Panc1 (cell line): Measurements from ENCODE around the gene TRAPPC14. TPM values are rescaled to one million over a fixed set of nuclear protein-coding genes. Genes with fewer than 3 reads are reported as not detected.

Experiments used
- ATAC-seq: fragments of 200-7000 bp; cut with Tn5 transposase; 2 replicates; pipeline ENCODE4 v1.9.1; 2020; ENCODE audit warnings: mild to moderate bottlenecking, moderate library complexity
- BruUV-seq: library from RNA; stranded (reverse); fragments of 400-500 nt; replicated peaks from 2 replicates; lab custom pipeline; 2021; lab: Mats Ljungman, UMichigan
- CTCF ChIA-PET: fragments of 300-600 bp; sonication (Branson Sonifier 250); formaldehyde crosslinking; loops from one replicate; lab custom pipeline; 2022; ENCODE audit warnings: antibody characterized with exemption; lab: Charles Lee
- POLR2A ChIA-PET: fragments of 300-600 bp; sonication (Branson Sonifier 250); formaldehyde crosslinking; loops from one replicate; lab custom pipeline; 2022; ENCODE audit warnings: antibody characterized with exemption; lab: Charles Lee
- DNase-seq: peaks from one replicate; pipeline ENCODE4 v3.0.0-alpha.2; 2010; ENCODE audit warnings: low read depth, low spot score
- H3K27ac ChIP-seq: 2 replicates; pipeline ENCODE4 v1.5.1; 2011; ENCODE audit warnings: mild to moderate bottlenecking, low read length, inconsistent platforms
- H3K27me3 ChIP-seq: fragments of 200-500 bp; sonication (Bioruptor generic); 2 replicates; pipeline ENCODE4 v1.6.0; 2014; ENCODE audit warnings: low read length, inconsistent platforms; ENCODE audit not compliant: control insufficient read depth, insufficient read depth
- H3K36me3 ChIP-seq: fragments of 200-500 bp; sonication (Bioruptor generic); 2 replicates; pipeline ENCODE4 v1.5.1; 2014; ENCODE audit warnings: inconsistent platforms, mild to moderate bottlenecking, low read length, moderate library complexity; ENCODE audit not compliant: control insufficient read depth, insufficient read depth
- H3K4me1 ChIP-seq: 2 replicates; pipeline ENCODE4 v1.5.1; 2011; ENCODE audit warnings: inconsistent platforms, mild to moderate bottlenecking, low read length, moderate library complexity; ENCODE audit not compliant: control insufficient read depth, insufficient read depth
- H3K4me3 ChIP-seq, 2 experiments: 2 replicates each; pipeline ENCODE4 v1.5.1; 2011 to 2012; ENCODE audit warnings: low read depth in 2 of 2, low read length in 2 of 2, mild to moderate bottlenecking in 2 of 2, inconsistent platforms in 1 of 2, moderate library complexity in 1 of 2
- H3K9me3 ChIP-seq: fragments of 200-500 bp; sonication (Bioruptor generic); 2 replicates; pipeline ENCODE4 v1.5.1; 2014; ENCODE audit warnings: low read depth, mild to moderate bottlenecking, inconsistent platforms, low read length, moderate library complexity; ENCODE audit not compliant: control insufficient read depth, insufficient read depth
- POLR2AphosphoS5 ChIP-seq: IDR thresholded peaks from 2 replicates; pipeline ENCODE4 v1.6.1; 2012; ENCODE audit warnings: mild to moderate bottlenecking, low read depth, low read length, moderate library complexity
- REST ChIP-seq, 2 experiments: IDR thresholded peaks; 2 replicates each; pipeline ENCODE4 v1.6.1; 2011 to 2012; ENCODE audit warnings: low read depth in 2 of 2, control low read depth in 1 of 2, low read length in 1 of 2, mild to moderate bottlenecking in 1 of 2, moderate library complexity in 1 of 2; ENCODE audit not compliant: insufficient read depth in 1 of 2
- SIN3A ChIP-seq: IDR thresholded peaks from 2 replicates; pipeline ENCODE4 v1.6.1; 2012; ENCODE audit warnings: low read depth, mild to moderate bottlenecking, low read length, moderate library complexity, borderline replicate concordance; ENCODE audit not compliant: insufficient read depth
- TCF7L2 ChIP-seq: IDR thresholded peaks from 2 replicates; pipeline ENCODE4 v1.6.1; 2011; ENCODE audit warnings: mild to moderate bottlenecking, low read depth, low read length, inconsistent platforms
- in situ Hi-C: cut with HindIII; loops from 2 replicates; pipeline ENCODE4 v1.10.0; 2016; ENCODE audit warnings: low sequenced_read_pairs, low pct_unique_long_range_greater_than_20kb
- intact Hi-C: fragments of 100-400 bp; cut with micrococcal nuclease; formaldehyde crosslinking; loops from one replicate; pipeline ENCODE4 v1.10.0; 2022; ENCODE audit not compliant: unreplicated experiment
- total RNA-seq: library from RNA; stranded (reverse); gene quantifications from one replicate; pipeline ENCODE4 v1.2.1, GENCODE V29; 2021; ENCODE audit not compliant: unreplicated experiment
- TF ChIP-seq, protein P1 (sequence below): fragments of 450-650 bp; IDR thresholded peaks from 2 replicates; pipeline ENCODE4 v1.5.1; 2017; ENCODE audit warnings: mild to moderate bottlenecking

TRAPPC14 gene
- total RNA-seq, 1 experiment from 2014 or later = 33.2 TPM

DNA sequence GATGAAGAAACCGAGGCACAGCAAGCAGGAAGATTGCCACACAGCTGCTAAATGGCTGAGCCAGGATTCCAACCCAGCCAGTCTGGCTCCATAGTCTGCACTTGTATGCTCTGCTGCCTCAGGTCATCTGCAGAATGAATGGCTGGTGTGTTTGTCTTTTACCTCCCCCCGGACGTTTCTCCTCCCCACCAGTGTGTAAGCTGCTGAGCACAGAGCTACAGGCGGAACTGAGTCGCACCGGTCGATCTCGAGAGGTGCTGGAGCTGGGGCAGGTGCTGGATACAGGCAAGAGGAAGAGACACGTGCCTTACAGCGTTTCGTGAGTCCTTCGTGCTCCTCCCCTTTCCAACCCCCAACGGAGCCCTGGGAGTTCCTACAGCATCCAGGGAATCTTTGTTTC lies 36.5 kb downstream of the TRAPPC14 start:
- no TSS peak for BruUV-seq
- in situ Hi-C loops = no loop called here
- intact Hi-C loops = no loop called here

GRCh38 chr7:100120733-100121036 lies 37.8 kb downstream of the TRAPPC14 start:
- Histone ChIP-seq H3K27ac (peak overlapping the region; percentile 88; the same call in 1 of the 2 replicates), H3K36me3 (no peaks in the 10 kb centered on the region), H3K4me1 (peaks cover 21% of the 10 kb centered on the region), H3K27me3 (no peaks in the 10 kb centered on the region), H3K4me3 (peak overlapping the region; percentile 69 to 99), H3K9me3 (no peaks in the 10 kb centered on the region)
- BruUV-seq = no TSS peak
- in situ Hi-C loops (no loop called here), intact Hi-C loops (no loop called here)
- CTCF ChIA-PET = no interaction called here
- TF ChIP-seq POLR2AphosphoS5 (no peak), SIN3A (no peak), TCF7L2 (no peak), REST (IDR thresholded peaks at IDR 0.05; ENCODE audit: insufficient read depth in 1 of 2, low read depth in 2 of 2, low read length in 1 of 2) (no peak)
- TF ChIP-seq, protein P1, sequence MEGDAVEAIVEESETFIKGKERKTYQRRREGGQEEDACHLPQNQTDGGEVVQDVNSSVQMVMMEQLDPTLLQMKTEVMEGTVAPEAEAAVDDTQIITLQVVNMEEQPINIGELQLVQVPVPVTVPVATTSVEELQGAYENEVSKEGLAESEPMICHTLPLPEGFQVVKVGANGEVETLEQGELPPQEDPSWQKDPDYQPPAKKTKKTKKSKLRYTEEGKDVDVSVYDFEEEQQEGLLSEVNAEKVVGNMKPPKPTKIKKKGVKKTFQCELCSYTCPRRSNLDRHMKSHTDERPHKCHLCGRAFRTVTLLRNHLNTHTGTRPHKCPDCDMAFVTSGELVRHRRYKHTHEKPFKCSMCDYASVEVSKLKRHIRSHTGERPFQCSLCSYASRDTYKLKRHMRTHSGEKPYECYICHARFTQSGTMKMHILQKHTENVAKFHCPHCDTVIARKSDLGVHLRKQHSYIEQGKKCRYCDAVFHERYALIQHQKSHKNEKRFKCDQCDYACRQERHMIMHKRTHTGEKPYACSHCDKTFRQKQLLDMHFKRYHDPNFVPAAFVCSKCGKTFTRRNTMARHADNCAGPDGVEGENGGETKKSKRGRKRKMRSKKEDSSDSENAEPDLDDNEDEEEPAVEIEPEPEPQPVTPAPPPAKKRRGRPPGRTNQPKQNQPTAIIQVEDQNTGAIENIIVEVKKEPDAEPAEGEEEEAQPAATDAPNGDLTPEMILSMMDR = no peak
- DNase-seq (no peak), ATAC-seq (no peak)
- POLR2A ChIA-PET = interaction anchor here (0.9 to 1.2 kb wide), 2 partner anchors 18 to 20 kb away, joined by 3 to 16 read pairs; no protein-coding TSS in a partner anchor

More for the DNA sequence above, 36.5 kb downstream of the TRAPPC14 start:
- H3K27me3 ChIP-seq = no peaks in the 10 kb centered on the region
- no peak overlapping the region; a peak in 1 of 4 replicates for H3K4me3 ChIP-seq
- no peak for DNase-seq
- H3K36me3 ChIP-seq = peaks cover 2% of the 10 kb centered on the region; the same call in 1 of the 2 replicates
- H3K9me3 ChIP-seq = no peaks in the 10 kb centered on the region
- ChIA-PET POLR2A (interaction anchor here (0.5 to 0.8 kb wide), 2 partner anchors 20 to 103 kb away, joined by 3 read pairs; no protein-coding TSS in a partner anchor), CTCF (interaction anchor here (0.6 kb wide), 1 partner anchor 9 kb away, joined by 13 read pairs; no protein-coding TSS in a partner anchor)
- ATAC-seq = no peak
- TF ChIP-seq REST (IDR thresholded peaks at IDR 0.05; ENCODE audit: insufficient read depth in 1 of 2, low read depth in 2 of 2, low read length in 1 of 2) = no peak
- no peak for TF ChIP-seq TCF7L2
- TF ChIP-seq POLR2AphosphoS5 = no peak
- TF ChIP-seq, protein P1 = no peak
- no peak for TF ChIP-seq SIN3A
- H3K4me1 ChIP-seq = peaks cover 22% of the 10 kb centered on the region
- no peak overlapping the region for H3K27ac ChIP-seq
